MM.1S (cell line): ENCODE results near the gene ERICH3.

Source experiments
- DNase-seq: peaks from one replicate; pipeline ENCODE4 v3.0.0-alpha.2; 2015
- H2AFZ ChIP-seq: fragments of 300-600 bp; sonication (generic); 2 replicates; pipeline ENCODE4 v1.6.0; 2016; ENCODE audit warnings: antibody characterized with exemption, low read length
- H3F3A ChIP-seq: fragments of 300-600 bp; sonication (generic); 2 replicates; pipeline ENCODE4 v1.6.1; 2016; ENCODE audit warnings: mild to moderate bottlenecking, antibody characterized with exemption, low read length, moderate library complexity, mixed read lengths; ENCODE audit not compliant: insufficient read depth
- H3K27ac ChIP-seq: fragments of 300-600 bp; sonication (generic); 2 replicates; pipeline ENCODE4 v1.5.1; 2016; ENCODE audit warnings: mild to moderate bottlenecking, low read length
- H3K27me3 ChIP-seq: fragments of 300-600 bp; sonication (generic); replicated peaks from 2 replicates; pipeline ENCODE4 v1.6.0; 2016; ENCODE audit warnings: low read length; ENCODE audit not compliant: insufficient read depth
- H3K36me3 ChIP-seq: fragments of 300-600 bp; sonication (generic); replicated peaks from 2 replicates; pipeline ENCODE4 v1.6.1; 2016; ENCODE audit warnings: mild to moderate bottlenecking, low read length, mixed read lengths; ENCODE audit not compliant: insufficient read depth
- H3K4me1 ChIP-seq: fragments of 300-600 bp; sonication (generic); 2 replicates; pipeline ENCODE4 v1.6.1; 2016; ENCODE audit warnings: low read length, mixed read lengths
- H3K4me2 ChIP-seq: fragments of 300-600 bp; sonication (generic); 2 replicates; pipeline ENCODE4 v1.6.0; 2016; ENCODE audit warnings: low read depth, low read length
- H3K4me3 ChIP-seq: fragments of 300-600 bp; sonication (generic); 2 replicates; pipeline ENCODE4 v1.5.1; 2016; ENCODE audit warnings: low read length, mixed read lengths
- H3K79me2 ChIP-seq: fragments of 300-600 bp; sonication (generic); 2 replicates; pipeline ENCODE4 v1.6.1; 2016; ENCODE audit warnings: mixed run types, low read length, mixed read lengths
- H3K9ac ChIP-seq: fragments of 300-600 bp; sonication (generic); 2 replicates; pipeline ENCODE4 v1.6.1; 2016; ENCODE audit warnings: low read length, mixed read lengths
- H3K9me2 ChIP-seq: fragments of 300-600 bp; sonication (generic); replicated peaks from 2 replicates; pipeline ENCODE4 v1.6.1; 2016; ENCODE audit warnings: mild to moderate bottlenecking, low read length, mixed read lengths; ENCODE audit not compliant: insufficient read depth
- H3K9me3 ChIP-seq: fragments of 300-600 bp; sonication (generic); replicated peaks from 2 replicates; pipeline ENCODE4 v1.6.1; 2016; ENCODE audit warnings: mild to moderate bottlenecking, low read length, mixed read lengths; ENCODE audit not compliant: insufficient read depth
- H4K20me1 ChIP-seq: fragments of 300-600 bp; sonication (generic); 2 replicates; pipeline ENCODE4 v1.6.1; 2016; ENCODE audit warnings: mild to moderate bottlenecking, low read length, moderate library complexity, mixed read lengths; ENCODE audit not compliant: insufficient read depth
- CTCF ChIP-seq: fragments of 300-600 bp; sonication (generic); IDR thresholded peaks from 2 replicates; pipeline ENCODE4 v1.5.1; 2016; ENCODE audit warnings: antibody characterized with exemption, low read length, mixed read lengths
- EZH2 ChIP-seq: fragments of 300-600 bp; sonication (generic); optimal IDR thresholded peaks from 2 replicates; pipeline ENCODE3; 2017; ENCODE audit warnings: low read depth, mild to moderate bottlenecking, antibody characterized with exemption, low read length, mixed read lengths
- EZH2phosphoT487 ChIP-seq: fragments of 300-600 bp; sonication (generic); IDR thresholded peaks from 2 replicates; pipeline ENCODE4 v1.6.1; 2018; ENCODE audit warnings: antibody characterized with exemption, low read length

ERICH3 gene

GRCh38 chr1:74689621-74690363 is 16.2 kb upstream of the ERICH3 start:
- Histone ChIP-seq H3K4me1 (no peaks in the 10 kb centered on the region), H3K9me2 (no peaks in the 10 kb centered on the region), H3K79me2 (no peaks in the 10 kb centered on the region), H2AFZ (peak overlapping the region; percentile 1; the same call in 1 of the 2 replicates), H3K9me3 (no peaks in the 10 kb centered on the region), H3K36me3 (no peaks in the 10 kb centered on the region), H3F3A (no peaks in the 10 kb centered on the region), H3K27me3 (no peaks in the 10 kb centered on the region), H4K20me1 (no peaks in the 10 kb centered on the region), H3K9ac (no peak overlapping the region), H3K4me2 (no peak overlapping the region), H3K27ac (no peak overlapping the region), H3K4me3 (no peak overlapping the region)
- DNase-seq: peak; percentile 63
- TF ChIP-seq EZH2 (no peak), EZH2phosphoT487 (no peak), CTCF (peak; percentile 88)

- Histone ChIP-seq H3K27me3 (no peaks in the 10 kb centered on the region), H3K9me3 (no peaks in the 10 kb centered on the region), H3K4me1 (no peaks in the 10 kb centered on the region), H3K4me3 (no peak overlapping the region), H4K20me1 (no peaks in the 10 kb centered on the region), H3K27ac (no peak overlapping the region), H3K9ac (no peak overlapping the region), H3K79me2 (no peaks in the 10 kb centered on the region), H3F3A (no peaks in the 10 kb centered on the region), H3K36me3 (no peaks in the 10 kb centered on the region), H2AFZ (no peak overlapping the region), H3K4me2 (no peak overlapping the region), H3K9me2 (no peaks in the 10 kb centered on the region)
- TF ChIP-seq CTCF: no peak
- TF ChIP-seq EZH2phosphoT487: no peak
- no peak for TF ChIP-seq EZH2
- no peak for DNase-seq
Measured at GRCh38 chr1:74686928-74687327, 13.3 kb upstream of the ERICH3 start.

GRCh38 chr1:74684301-74684700 is 10.7 kb upstream of the ERICH3 start:
- H3K27me3 ChIP-seq: no peaks in the 10 kb centered on the region
- H3K4me2 ChIP-seq: no peak overlapping the region
- TF ChIP-seq EZH2: no peak
- no peaks in the 10 kb centered on the region for H3K36me3 ChIP-seq
- DNase-seq: no peak
- H3K4me1 ChIP-seq: no peaks in the 10 kb centered on the region
- H3K27ac ChIP-seq: no peak overlapping the region
- H3K9me2 ChIP-seq: no peaks in the 10 kb centered on the region
- H3K4me3 ChIP-seq: no peak overlapping the region
- no peaks in the 10 kb centered on the region for H3F3A ChIP-seq
- no peaks in the 10 kb centered on the region for H3K79me2 ChIP-seq
- H3K9ac ChIP-seq: no peak overlapping the region
- H4K20me1 ChIP-seq: no peaks in the 10 kb centered on the region
- H2AFZ ChIP-seq: no peak overlapping the region
- H3K9me3 ChIP-seq: no peaks in the 10 kb centered on the region

GRCh38 chr1:74683656-74684055 is 10.1 kb upstream of the ERICH3 start:
- H3K27ac ChIP-seq: no peak overlapping the region
- H3K9ac ChIP-seq: no peak overlapping the region
- H3K79me2 ChIP-seq: no peaks in the 10 kb centered on the region
- TF ChIP-seq EZH2phosphoT487: no peak
- no peak for TF ChIP-seq CTCF
- TF ChIP-seq EZH2: no peak
- no peaks in the 10 kb centered on the region for H3K27me3 ChIP-seq
- H4K20me1 ChIP-seq: no peaks in the 10 kb centered on the region
- no peak overlapping the region for H3K4me2 ChIP-seq
- H3K4me1 ChIP-seq: no peaks in the 10 kb centered on the region
- no peaks in the 10 kb centered on the region for H3F3A ChIP-seq
- H3K4me3 ChIP-seq: no peak overlapping the region
- H3K9me3 ChIP-seq: no peaks in the 10 kb centered on the region
- H3K9me2 ChIP-seq: no peaks in the 10 kb centered on the region
- no peak overlapping the region for H2AFZ ChIP-seq
- H3K36me3 ChIP-seq: no peaks in the 10 kb centered on the region
- DNase-seq: no peak
